GM13976 (cell line): ENCODE data around the gene BORCS8.

Source experiments
- DNase-seq: peaks from one replicate; pipeline ENCODE4 v3.0.0; 2012; ENCODE audit warnings: low spot score
- CTCF ChIP-seq: IDR thresholded peaks from 2 replicates; pipeline ENCODE4 v1.5.1; 2012; ENCODE audit warnings: borderline replicate concordance, mild to moderate bottlenecking; ENCODE audit not compliant: insufficient read depth; ENCODE audit errors: extremely low read depth, missing control alignments, control extremely low read depth
- in situ Hi-C: fragments of 300-500 bp; cut with MboI; formaldehyde crosslinking; loops from one replicate; pipeline ENCODE4 v1.12.0; 2022; ENCODE audit warnings: low sequenced_read_pairs, mixed read lengths, inconsistent platforms; ENCODE audit not compliant: unreplicated experiment

BORCS8 gene

GRCh38 chr19:19209372-19209771 is 17.4 kb upstream of the BORCS8 start:
- no peak for DNase-seq
- in situ Hi-C loops, result no loop called here
- TF ChIP-seq CTCF, result no peak

GRCh38 chr19:19207637-19208572 is 16.0 kb upstream of the BORCS8 start:
- no peak for TF ChIP-seq CTCF

GRCh38 chr19:19206938-19207337 is 15.0 kb upstream of the BORCS8 start:
- no peak for TF ChIP-seq CTCF
- in situ Hi-C loops, result no loop called here
- no peak for DNase-seq

More at GRCh38 chr19:19207637-19208572, 16.0 kb upstream of the BORCS8 start:
- DNase-seq, result no peak
- in situ Hi-C loops, result no loop called here

GRCh38 chr19:19205416-19206410 is 13.8 kb upstream of the BORCS8 start:
- in situ Hi-C loops, result no loop called here
- DNase-seq, result no peak
- TF ChIP-seq CTCF, result no peak

GRCh38 chr19:19204181-19204580 is 12.2 kb upstream of the BORCS8 start:
- DNase-seq, result no peak
- no peak for TF ChIP-seq CTCF
- in situ Hi-C loops, result no loop called here
